Activated CD4-positive, alpha-beta T cell treated with anti-CD3 and anti-CD28 coated beads, Interleukin-2, amount 10 ng/mL, durations not matched to agents 24 days and 14 days (primary cell): ENCODE data around the gene JMJD7. TPM values are rescaled to one million over a fixed set of nuclear protein-coding genes. Genes with fewer than 3 reads are reported as not detected.

Experiments used
- DNase-seq: peaks from one replicate; pipeline ENCODE4 v3.0.0; 2022
- H3K27ac Mint-ChIP-seq: one replicate; pipeline ENCODE4 v1.8.0; 2022; ENCODE audit warnings: mild to moderate bottlenecking, mixed read lengths
- H3K27me3 Mint-ChIP-seq: one replicate; pipeline ENCODE4 v1.8.0; 2022; ENCODE audit warnings: mixed read lengths
- H3K36me3 Mint-ChIP-seq: one replicate; pipeline ENCODE4 v1.8.0; 2022; ENCODE audit warnings: low read depth, mild to moderate bottlenecking, mixed read lengths
- H3K4me1 Mint-ChIP-seq: one replicate; pipeline ENCODE4 v1.8.0; 2021; ENCODE audit warnings: mixed read lengths
- H3K4me3 Mint-ChIP-seq: one replicate; pipeline ENCODE4 v1.8.0; 2022; ENCODE audit warnings: mild to moderate bottlenecking, moderate library complexity, mixed read lengths
- H3K9me3 Mint-ChIP-seq: one replicate; pipeline ENCODE4 v1.8.0; 2021; ENCODE audit warnings: mixed read lengths
- intact Hi-C: fragments of 100-400 bp; cut with micrococcal nuclease; formaldehyde crosslinking; loops from one replicate; pipeline ENCODE4 v1.15.1; 2023
- total RNA-seq: library from RNA; stranded (reverse); gene quantifications from 2 replicates; pipeline ENCODE4 v1.2.3, GENCODE V29; 2022

The JMJD7 gene
- total RNA-seq, 1 donor from 2014 or later: 20.1 TPM

DNA sequence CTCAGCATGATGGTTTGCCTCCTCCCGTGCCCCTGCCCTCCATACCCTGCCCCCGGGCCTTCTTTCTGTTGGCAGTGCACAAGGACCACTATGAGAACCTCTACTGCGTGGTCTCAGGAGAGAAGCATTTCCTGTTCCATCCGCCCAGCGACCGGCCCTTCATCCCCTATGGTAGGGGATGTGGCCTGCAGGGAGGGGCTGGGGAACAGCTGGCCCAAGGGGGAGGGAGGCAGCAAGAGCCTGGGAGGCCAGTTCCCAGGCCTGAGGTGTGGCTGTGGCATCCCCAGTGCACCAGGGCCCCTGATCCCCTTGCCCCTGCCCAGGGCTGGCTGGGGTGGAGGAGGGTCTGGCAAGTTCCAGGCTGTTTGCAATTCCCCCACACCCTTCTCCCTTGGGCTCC, 8.2 kb downstream of the JMJD7 start:
- intact Hi-C loops: no loop called here
- H3K9me3 Mint-ChIP-seq: no peaks in the 10 kb centered on the region
- H3K4me3 Mint-ChIP-seq: no peak overlapping the region
- H3K27ac Mint-ChIP-seq: no peak overlapping the region
- no peak for DNase-seq
- H3K27me3 Mint-ChIP-seq: no peaks in the 10 kb centered on the region
- H3K36me3 Mint-ChIP-seq: peaks cover 13% of the 10 kb centered on the region
- peaks cover 20% of the 10 kb centered on the region for H3K4me1 Mint-ChIP-seq

DNA sequence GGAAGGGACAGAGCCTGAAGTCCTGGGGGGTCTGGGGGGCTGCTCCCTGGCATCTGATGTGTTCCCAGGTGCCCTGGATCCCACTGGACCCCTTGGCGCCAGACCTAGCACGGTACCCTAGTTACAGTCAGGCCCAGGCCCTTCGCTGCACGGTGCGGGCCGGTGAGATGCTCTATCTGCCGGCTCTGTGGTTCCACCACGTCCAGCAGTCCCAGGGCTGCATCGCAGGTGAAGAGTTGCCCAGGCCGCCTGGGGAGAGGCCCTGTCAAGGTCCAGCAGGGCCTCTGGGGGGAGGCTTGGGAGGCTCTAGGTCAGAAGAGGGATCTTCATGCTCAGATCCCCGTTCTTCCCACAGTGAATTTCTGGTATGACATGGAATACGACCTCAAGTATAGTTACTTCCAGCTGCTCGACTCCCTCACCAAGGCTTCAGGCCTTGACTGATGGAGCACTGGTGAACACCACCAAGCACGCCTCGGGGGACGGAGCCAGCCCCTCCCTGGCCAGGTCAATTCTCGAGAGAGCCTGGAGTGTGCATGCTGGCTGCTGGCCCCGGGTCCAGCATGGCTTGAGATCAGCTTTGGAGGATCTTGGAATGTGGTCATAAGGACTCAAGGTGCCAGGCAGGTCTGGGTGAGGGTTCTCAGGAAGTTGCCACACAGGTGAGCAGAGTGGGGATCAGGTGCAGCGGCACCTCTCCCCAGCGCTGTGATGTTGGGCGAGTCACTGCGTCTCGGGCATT, 9.0 kb downstream of the JMJD7 start:
- Mint-ChIP-seq H3K27ac (no peak overlapping the region), H3K4me3 (no peak overlapping the region), H3K36me3 (peaks cover 11% of the 10 kb centered on the region), H3K4me1 (peaks cover 12% of the 10 kb centered on the region), H3K27me3 (no peaks in the 10 kb centered on the region), H3K9me3 (no peaks in the 10 kb centered on the region)
- DNase-seq: no peak
- intact Hi-C loops: no loop called here

DNA sequence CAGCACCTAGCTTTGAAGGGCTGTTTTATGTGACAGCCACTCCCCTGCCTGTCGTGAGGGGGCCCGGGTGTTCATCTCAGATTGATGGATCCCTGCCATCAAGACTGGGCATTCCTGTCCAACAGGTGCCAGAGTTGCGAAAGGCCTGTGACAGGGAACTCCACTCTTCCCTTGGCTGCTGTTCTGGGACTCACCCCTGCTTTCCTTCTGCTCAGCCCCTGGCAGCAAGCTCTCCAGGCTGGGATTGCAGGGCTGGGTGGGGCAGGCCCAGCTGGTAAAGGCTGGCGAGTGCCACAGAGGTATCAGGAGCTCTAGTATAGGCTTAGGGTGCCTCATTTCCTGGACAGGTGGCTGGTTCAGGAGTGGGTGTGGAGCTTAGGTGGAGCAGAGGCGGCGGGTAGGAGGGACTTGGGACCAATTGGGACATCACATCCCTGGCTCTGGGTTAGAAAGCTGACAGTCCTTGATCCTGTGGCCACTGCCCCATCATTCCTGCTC, 10.6 kb downstream of the JMJD7 start, which contains the start of gene PLA2G4B:
TSS of gene PLA2G4B (plus strand) at position 448 of the 498 bp plus-strand sequence. CDS start 67 bp downstream, outside the sequence.
- Mint-ChIP-seq H3K4me3 (no peak within 1 kb of the TSS), H3K27me3 (no peaks in the 10 kb centered on the region), H3K27ac (no peak within 1 kb of the TSS), H3K4me1 (no peaks in the 10 kb centered on the region), H3K36me3 (peaks cover 8% of the 10 kb centered on the region), H3K9me3 (no peaks in the 10 kb centered on the region)
- no peak for DNase-seq
- intact Hi-C loops: no loop called here

- Mint-ChIP-seq H3K4me3 (no peak overlapping the region), H3K9me3 (no peaks in the 10 kb centered on the region)
These were observed 12.0 kb downstream of the JMJD7 start for GRCh38 chr15:41839781-41840491.

GRCh38 chr15:41840673-41841072, 12.8 kb downstream of the JMJD7 start:
- H3K36me3 Mint-ChIP-seq: peaks cover 8% of the 10 kb centered on the region
- no peaks in the 10 kb centered on the region for H3K4me1 Mint-ChIP-seq
- no peak overlapping the region for H3K27ac Mint-ChIP-seq
- intact Hi-C loops: no loop called here
- DNase-seq: no peak
- no peaks in the 10 kb centered on the region for H3K9me3 Mint-ChIP-seq
- H3K27me3 Mint-ChIP-seq: no peaks in the 10 kb centered on the region
- no peak overlapping the region for H3K4me3 Mint-ChIP-seq

More at GRCh38 chr15:41839781-41840491, 12.0 kb downstream of the JMJD7 start:
- Mint-ChIP-seq H3K36me3 (peaks cover 8% of the 10 kb centered on the region), H3K27me3 (no peaks in the 10 kb centered on the region), H3K4me1 (no peaks in the 10 kb centered on the region), H3K27ac (no peak overlapping the region)
- no peak for DNase-seq
- intact Hi-C loops: no loop called here

DNA sequence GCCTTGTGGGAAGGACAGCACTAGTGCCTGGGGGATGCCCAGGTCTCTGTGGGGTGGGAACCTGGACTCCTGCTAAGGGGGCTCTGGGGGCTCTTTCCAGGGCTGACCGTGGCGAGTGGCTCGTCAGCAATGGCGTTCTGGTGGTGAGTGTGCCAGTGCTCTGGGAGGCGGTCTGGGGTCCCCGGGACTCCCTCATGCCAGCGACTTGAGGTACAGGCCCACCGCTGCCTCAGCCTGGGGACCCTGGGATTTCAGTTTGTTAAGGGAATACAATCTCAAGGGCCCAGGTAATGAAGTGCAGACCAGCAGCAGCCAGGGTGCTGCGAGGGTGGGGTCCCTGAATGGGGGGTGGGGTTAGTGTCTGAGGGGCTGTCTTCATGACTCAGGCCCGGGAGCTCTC, 13.2 kb downstream of the JMJD7 start:
- no peak overlapping the region for H3K4me3 Mint-ChIP-seq
- H3K27ac Mint-ChIP-seq: no peak overlapping the region
- H3K36me3 Mint-ChIP-seq: peaks cover 8% of the 10 kb centered on the region
- no peaks in the 10 kb centered on the region for H3K4me1 Mint-ChIP-seq
- intact Hi-C loops: no loop called here
- H3K9me3 Mint-ChIP-seq: no peaks in the 10 kb centered on the region
- DNase-seq: no peak
- H3K27me3 Mint-ChIP-seq: no peaks in the 10 kb centered on the region

GRCh38 chr15:41842229-41842628, 14.3 kb downstream of the JMJD7 start:
- intact Hi-C loops: no loop called here
- Mint-ChIP-seq H3K9me3 (no peaks in the 10 kb centered on the region), H3K4me1 (no peaks in the 10 kb centered on the region), H3K27ac (no peak overlapping the region), H3K36me3 (peaks cover 6% of the 10 kb centered on the region), H3K4me3 (no peak overlapping the region), H3K27me3 (no peaks in the 10 kb centered on the region)
- DNase-seq: no peak

GRCh38 chr15:41843571-41843970, 15.7 kb downstream of the JMJD7 start:
- DNase-seq: no peak
- Mint-ChIP-seq H3K4me3 (no peak overlapping the region), H3K27me3 (no peaks in the 10 kb centered on the region), H3K36me3 (peaks cover 11% of the 10 kb centered on the region), H3K27ac (no peak overlapping the region), H3K4me1 (peaks cover 4% of the 10 kb centered on the region), H3K9me3 (no peaks in the 10 kb centered on the region)
- intact Hi-C loops: no loop called here

DNA sequence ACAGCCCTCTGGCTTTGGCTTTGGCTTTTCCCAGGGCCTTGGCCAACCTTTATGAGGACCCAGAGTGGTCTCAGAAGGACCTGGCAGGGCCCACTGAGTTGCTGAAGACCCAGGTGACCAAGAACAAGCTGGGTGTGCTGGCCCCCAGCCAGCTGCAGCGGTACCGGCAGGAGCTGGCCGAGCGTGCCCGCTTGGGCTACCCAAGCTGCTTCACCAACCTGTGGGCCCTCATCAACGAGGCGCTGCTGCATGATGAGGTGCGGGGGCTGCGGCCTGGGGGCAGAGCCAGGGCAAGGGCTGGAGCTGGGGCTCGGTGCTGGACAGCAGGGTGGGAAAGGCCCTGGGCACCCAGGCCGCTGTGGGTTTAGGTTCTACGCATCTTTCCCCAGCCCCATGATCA, 16.9 kb downstream of the JMJD7 start:
- H3K4me3 Mint-ChIP-seq: no peak overlapping the region
- peaks cover 7% of the 10 kb centered on the region for H3K4me1 Mint-ChIP-seq
- H3K27me3 Mint-ChIP-seq: no peaks in the 10 kb centered on the region
- peaks cover 11% of the 10 kb centered on the region for H3K36me3 Mint-ChIP-seq
- no peaks in the 10 kb centered on the region for H3K9me3 Mint-ChIP-seq
- no peak overlapping the region for H3K27ac Mint-ChIP-seq
- intact Hi-C loops: no loop called here
- DNase-seq: no peak

DNA sequence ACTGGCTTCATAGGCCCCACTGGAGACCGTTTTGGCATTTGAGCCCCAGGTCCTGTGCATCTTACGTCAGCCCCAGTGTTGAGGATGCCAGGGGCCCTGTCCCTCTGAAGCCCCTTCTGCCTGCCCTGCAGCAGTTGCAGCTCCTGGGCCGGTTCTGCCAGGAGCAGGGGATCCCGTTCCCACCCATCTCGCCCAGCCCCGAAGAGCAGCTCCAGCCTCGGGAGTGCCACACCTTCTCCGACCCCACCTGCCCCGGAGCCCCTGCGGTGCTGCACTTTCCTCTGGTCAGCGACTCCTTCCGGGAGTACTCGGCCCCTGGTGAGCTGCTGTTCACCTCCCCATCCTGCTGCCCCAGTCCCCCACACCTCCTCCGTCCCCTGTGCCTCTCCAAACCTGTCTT, 19.3 kb downstream of the JMJD7 start:
- no peak for DNase-seq
- intact Hi-C loops: no loop called here
- Mint-ChIP-seq H3K9me3 (no peaks in the 10 kb centered on the region), H3K4me1 (peaks cover 7% of the 10 kb centered on the region), H3K4me3 (no peak overlapping the region), H3K27ac (no peak overlapping the region), H3K36me3 (peaks cover 11% of the 10 kb centered on the region), H3K27me3 (no peaks in the 10 kb centered on the region)

GRCh38 chr15:41847981-41848380, 20.1 kb downstream of the JMJD7 start:
- Mint-ChIP-seq H3K27me3 (no peaks in the 10 kb centered on the region), H3K4me3 (no peak overlapping the region), H3K4me1 (peaks cover 7% of the 10 kb centered on the region), H3K27ac (no peak overlapping the region), H3K36me3 (peaks cover 11% of the 10 kb centered on the region), H3K9me3 (no peaks in the 10 kb centered on the region)
- DNase-seq: no peak
- intact Hi-C loops: no loop called here

DNA sequence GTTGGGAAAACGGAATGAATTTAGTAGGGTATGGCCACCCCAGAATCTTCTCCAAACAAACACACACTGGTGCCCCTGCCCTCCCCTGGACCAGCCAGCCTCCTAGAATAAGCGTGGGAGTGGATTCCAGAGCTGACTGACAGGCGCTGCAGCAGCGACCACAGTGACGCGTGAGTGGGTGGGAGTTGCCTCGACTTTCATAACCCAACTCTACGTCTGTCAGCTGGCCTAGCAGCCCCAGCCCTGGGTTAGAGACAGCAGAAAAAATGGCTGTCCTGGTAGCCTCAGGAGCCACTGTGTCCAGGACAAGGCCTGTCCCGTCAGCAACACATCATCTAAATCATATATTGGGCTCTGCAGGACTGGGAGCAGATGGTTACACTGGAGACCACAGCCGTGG, 20.7 kb downstream of the JMJD7 start:
- no peaks in the 10 kb centered on the region for H3K27me3 Mint-ChIP-seq
- no peak for DNase-seq
- H3K36me3 Mint-ChIP-seq: peaks cover 11% of the 10 kb centered on the region
- H3K9me3 Mint-ChIP-seq: no peaks in the 10 kb centered on the region
- H3K4me3 Mint-ChIP-seq: no peak overlapping the region
- intact Hi-C loops: no loop called here
- H3K27ac Mint-ChIP-seq: peak overlapping the region; percentile 20
- peaks cover 7% of the 10 kb centered on the region for H3K4me1 Mint-ChIP-seq

- intact Hi-C loops: no loop called here
- Mint-ChIP-seq H3K9me3 (no peaks in the 10 kb centered on the region), H3K27ac (peak overlapping the region; percentile 48), H3K36me3 (peaks cover 11% of the 10 kb centered on the region), H3K4me1 (peaks cover 7% of the 10 kb centered on the region), H3K4me3 (no peak overlapping the region), H3K27me3 (no peaks in the 10 kb centered on the region)
- DNase-seq: no peak
These were observed 21.3 kb downstream of the JMJD7 start for GRCh38 chr15:41849204-41849603.

- H3K4me3 Mint-ChIP-seq: no peak overlapping the region
- no peaks in the 10 kb centered on the region for H3K27me3 Mint-ChIP-seq
- no peaks in the 10 kb centered on the region for H3K9me3 Mint-ChIP-seq
- DNase-seq: no peak
- H3K4me1 Mint-ChIP-seq: peaks cover 7% of the 10 kb centered on the region
- H3K27ac Mint-ChIP-seq: no peak overlapping the region
- intact Hi-C loops: no loop called here
- peaks cover 11% of the 10 kb centered on the region for H3K36me3 Mint-ChIP-seq
These were observed 22.0 kb downstream of the JMJD7 start for GRCh38 chr15:41849861-41850260.
